ENCODE measurements around the gene MMS22L. TPM values are rescaled to one million over a fixed set of nuclear protein-coding genes. Genes with fewer than 3 reads are reported as not detected.
A peak's percentile ranks its signal among the peaks of the same experiment; 100 is the strongest.

Gene MMS22L
- total RNA-seq, 5 donors from 2014 or later (not counting 1 experiment from before 2014, with no cell fraction given): 10.2 to 14.0 (median 12.2) TPM

DNA sequence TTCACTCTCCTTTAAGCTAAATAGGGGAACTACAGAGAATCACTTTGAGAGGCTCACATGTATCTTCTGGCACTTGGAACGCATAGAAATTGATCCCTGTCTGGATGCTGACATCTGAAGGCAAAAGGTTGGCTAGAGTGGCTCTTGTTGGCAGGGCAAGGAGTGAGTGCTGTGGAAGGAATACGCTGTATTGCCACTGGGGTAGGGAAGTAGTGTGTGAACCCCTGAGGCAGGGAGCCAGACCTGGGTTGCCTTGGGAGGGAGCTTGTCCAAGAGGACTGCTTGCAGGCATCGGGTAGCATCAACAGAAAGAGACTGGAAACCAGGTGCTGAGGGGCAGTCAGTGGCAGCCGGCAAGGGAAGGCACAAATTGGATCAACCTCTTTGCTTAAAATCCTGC lies 8.9 kb upstream of the MMS22L start:
- H3K4me1 Mint-ChIP-seq: no peaks in the 10 kb centered on the region
- peaks cover 0 to 5% (median 5%) of the 10 kb centered on the region in 3 donors for H3K9me3 Mint-ChIP-seq
- H3K4me1 ChIP-seq (ENCODE audit: control insufficient read depth in 1 of 2, extremely low read depth in 1 of 2, insufficient read depth in 2 of 2, low read length in 2 of 2): no peaks in the 10 kb centered on the region
- no peak overlapping the region for H3K27ac Mint-ChIP-seq
- H3K36me3 ChIP-seq (ENCODE audit: control insufficient read depth in 2 of 2, extremely low read depth in 1 of 2, insufficient read depth in 1 of 2, low read length in 1 of 2): no peaks in the 10 kb centered on the region
- no peak overlapping the region for H3K4me3 Mint-ChIP-seq
- H3K27me3 ChIP-seq (replicated peaks in 1 of 2; ENCODE audit: control insufficient read depth in 2 of 2, extremely low read depth in 1 of 2, insufficient read depth in 2 of 2, low read length in 1 of 2): no peaks in the 10 kb centered on the region
- H3K36me3 Mint-ChIP-seq: no peaks in the 10 kb centered on the region
- no peaks in the 10 kb centered on the region for H3K9me3 ChIP-seq
- peaks cover 21 to 26% of the 10 kb centered on the region in 2 donors for H3K27me3 Mint-ChIP-seq
- H3K27ac ChIP-seq (ENCODE audit: low read length): no peak overlapping the region
- ATAC-seq (replicated peaks in 1 of 4) (no peak), DNase-seq (no peak)
- no peak overlapping the region for H3K4me3 ChIP-seq (ENCODE audit: control insufficient read depth in 1 of 2, extremely low read depth in 1 of 2, low read length in 1 of 2)
- WGBS (ENCODE audit: insufficient coverage): 74% methylated on average over 4 of the region's 4 CpGs
- ChIA-PET POLR2A (no interaction called here), CTCF (no interaction called here)

- Histone ChIP-seq H3K4me3 (ENCODE audit: control insufficient read depth in 1 of 2, extremely low read depth in 1 of 2, low read length in 1 of 2) (no peak overlapping the region), H3K27me3 (replicated peaks in 1 of 2; ENCODE audit: control insufficient read depth in 2 of 2, extremely low read depth in 1 of 2, insufficient read depth in 2 of 2, low read length in 1 of 2) (no peaks in the 10 kb centered on the region), H3K4me1 (ENCODE audit: control insufficient read depth in 1 of 2, extremely low read depth in 1 of 2, insufficient read depth in 2 of 2, low read length in 2 of 2) (no peaks in the 10 kb centered on the region), H3K27ac (ENCODE audit: low read length) (no peak overlapping the region), H3K9me3 (no peaks in the 10 kb centered on the region), H3K36me3 (ENCODE audit: control insufficient read depth in 2 of 2, extremely low read depth in 1 of 2, insufficient read depth in 1 of 2, low read length in 1 of 2) (no peaks in the 10 kb centered on the region)
- Mint-ChIP-seq H3K36me3 (no peaks in the 10 kb centered on the region), H3K4me1 (no peaks in the 10 kb centered on the region), H3K4me3 (no peak overlapping the region), H3K27ac (no peak overlapping the region), H3K27me3 (peaks cover 10 to 18% of the 10 kb centered on the region in 2 donors), H3K9me3 (peaks cover 0 to 5% (median 5%) of the 10 kb centered on the region in 3 donors)
- POLR2A ChIA-PET: no interaction called here
- ATAC-seq (replicated peaks in 1 of 4): no peak
- DNase-seq: no peak
- CTCF ChIA-PET: no interaction called here
- WGBS (ENCODE audit: insufficient coverage): 91% methylated on average over 3 of the region's 4 CpGs
Observed at GRCh38 chr6:97289332-97289731, 6.3 kb upstream of the MMS22L start.

- DNase-seq: no peak
- peaks cover 2 to 11% of the 10 kb centered on the region in 2 donors for H3K27me3 Mint-ChIP-seq
- Histone ChIP-seq H3K27ac (ENCODE audit: low read length) (no peak overlapping the region), H3K4me1 (ENCODE audit: control insufficient read depth in 1 of 2, extremely low read depth in 1 of 2, insufficient read depth in 2 of 2, low read length in 2 of 2) (peaks cover 2% of the 10 kb centered on the region in 2 experiments), H3K9me3 (no peaks in the 10 kb centered on the region), H3K36me3 (ENCODE audit: control insufficient read depth in 2 of 2, extremely low read depth in 1 of 2, insufficient read depth in 1 of 2, low read length in 1 of 2) (no peaks in the 10 kb centered on the region), H3K4me3 (ENCODE audit: control insufficient read depth in 1 of 2, extremely low read depth in 1 of 2, low read length in 1 of 2) (no peak overlapping the region), H3K27me3 (replicated peaks in 1 of 2; ENCODE audit: control insufficient read depth in 2 of 2, extremely low read depth in 1 of 2, insufficient read depth in 2 of 2, low read length in 1 of 2) (no peaks in the 10 kb centered on the region)
- peaks cover 0 to 8% (median 7%) of the 10 kb centered on the region in 3 donors for H3K4me1 Mint-ChIP-seq
- ChIA-PET POLR2A (no interaction called here), CTCF (interaction anchor here in 1 of 2 donors (0.6 kb wide), 1 partner anchor 187 kb away, joined by 7 read pairs; no protein-coding TSS in a partner anchor)
- peaks cover 0 to 5% (median 5%) of the 10 kb centered on the region in 3 donors for H3K9me3 Mint-ChIP-seq
- no peak overlapping the region for H3K27ac Mint-ChIP-seq
- no peaks in the 10 kb centered on the region for H3K36me3 Mint-ChIP-seq
- H3K4me3 Mint-ChIP-seq: no peak overlapping the region
- no peak for ATAC-seq (replicated peaks in 1 of 4)
Observed at GRCh38 chr6:97288188-97288587, 5.2 kb upstream of the MMS22L start.

DNA sequence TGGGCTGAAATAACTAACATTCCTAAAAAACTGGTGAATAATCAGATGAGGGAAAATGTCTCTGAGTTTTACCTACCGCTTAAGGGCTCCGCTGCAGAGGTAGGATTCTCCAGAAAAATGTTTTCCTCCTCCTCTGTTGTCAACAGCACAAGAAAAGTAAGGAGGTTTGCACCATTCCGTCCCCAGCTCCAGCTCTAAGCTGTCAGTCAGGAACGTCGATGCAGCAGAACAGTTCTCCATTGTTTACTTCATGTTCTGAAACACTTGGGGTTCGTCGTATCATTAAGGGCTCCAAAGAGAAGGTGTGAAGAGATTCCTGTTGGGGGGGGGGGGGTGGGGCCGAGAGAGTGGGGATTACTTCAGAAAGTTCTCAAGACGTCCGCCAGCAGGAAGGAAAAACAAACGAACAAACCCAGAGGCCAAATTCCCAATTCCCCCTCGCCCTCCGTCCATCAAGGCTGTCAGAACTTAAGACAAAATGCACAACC lies 734 bp downstream of the MMS22L start:
- peak overlapping the region; percentile 79 to 94 for H3K27ac Mint-ChIP-seq
- ATAC-seq (replicated peaks in 1 of 4) (no peak), DNase-seq (peak in 1 of 35 experiments; percentile 22)
- ChIA-PET CTCF (no interaction called here), POLR2A (interaction anchor here in 1 of 2 donors (0.6 kb wide), 1 partner anchor 1860 kb away, joined by 10 read pairs; no protein-coding TSS in a partner anchor)
- Histone ChIP-seq H3K9me3 (no peaks in the 10 kb centered on the region), H3K36me3 (ENCODE audit: control insufficient read depth in 2 of 2, extremely low read depth in 1 of 2, insufficient read depth in 1 of 2, low read length in 1 of 2) (peaks cover 0 to 7% of the 10 kb centered on the region in 2 donors), H3K4me3 (ENCODE audit: control insufficient read depth in 1 of 2, extremely low read depth in 1 of 2, low read length in 1 of 2) (peak overlapping the region; percentile 96 to 98), H3K27me3 (replicated peaks in 1 of 2; ENCODE audit: control insufficient read depth in 2 of 2, extremely low read depth in 1 of 2, insufficient read depth in 2 of 2, low read length in 1 of 2) (no peaks in the 10 kb centered on the region), H3K27ac (ENCODE audit: low read length) (peak overlapping the region; percentile 61), H3K4me1 (ENCODE audit: control insufficient read depth in 1 of 2, extremely low read depth in 1 of 2, insufficient read depth in 2 of 2, low read length in 2 of 2) (peaks cover 5 to 13% of the 10 kb centered on the region in 2 experiments)
- WGBS (ENCODE audit: insufficient coverage): 0% methylated on average over 1 of the region's 13 CpGs
- H3K4me1 Mint-ChIP-seq: peaks cover 16 to 37% (median 25%) of the 10 kb centered on the region in 3 donors
- H3K9me3 Mint-ChIP-seq: no peaks in the 10 kb centered on the region
- no peaks in the 10 kb centered on the region for H3K27me3 Mint-ChIP-seq
- peaks cover 14% of the 10 kb centered on the region for H3K36me3 Mint-ChIP-seq
- peak overlapping the region; percentile 94 for H3K4me3 Mint-ChIP-seq

GRCh38 chr6:97280766-97281165 lies 2.2 kb downstream of the MMS22L start:
- no peak for ATAC-seq (replicated peaks in 1 of 4)
- Mint-ChIP-seq H3K9me3 (no peaks in the 10 kb centered on the region), H3K27me3 (no peaks in the 10 kb centered on the region), H3K27ac (no peak overlapping the region), H3K36me3 (peaks cover 23% of the 10 kb centered on the region), H3K4me1 (peaks cover 17 to 37% (median 28%) of the 10 kb centered on the region in 3 donors), H3K4me3 (no peak overlapping the region)
- Histone ChIP-seq H3K27me3 (replicated peaks in 1 of 2; ENCODE audit: control insufficient read depth in 2 of 2, extremely low read depth in 1 of 2, insufficient read depth in 2 of 2, low read length in 1 of 2) (no peaks in the 10 kb centered on the region), H3K4me3 (ENCODE audit: control insufficient read depth in 1 of 2, extremely low read depth in 1 of 2, low read length in 1 of 2) (no peak overlapping the region), H3K9me3 (no peaks in the 10 kb centered on the region), H3K4me1 (ENCODE audit: control insufficient read depth in 1 of 2, extremely low read depth in 1 of 2, insufficient read depth in 2 of 2, low read length in 2 of 2) (peaks cover 5 to 13% of the 10 kb centered on the region in 2 experiments), H3K36me3 (ENCODE audit: control insufficient read depth in 2 of 2, extremely low read depth in 1 of 2, insufficient read depth in 1 of 2, low read length in 1 of 2) (peaks cover 0 to 7% of the 10 kb centered on the region in 2 donors), H3K27ac (ENCODE audit: low read length) (no peak overlapping the region)
- ChIA-PET CTCF (no interaction called here), POLR2A (no interaction called here)
- no peak for DNase-seq
- WGBS (ENCODE audit: insufficient coverage): no CpG with 5 or more reads among the region's 1 CpG

- 96% methylated on average over 4 of the region's 4 CpGs for WGBS (ENCODE audit: insufficient coverage)
- Mint-ChIP-seq H3K4me1 (peaks cover 10 to 14% (median 13%) of the 10 kb centered on the region in 3 donors), H3K4me3 (no peak overlapping the region), H3K36me3 (peaks cover 50% of the 10 kb centered on the region), H3K9me3 (no peaks in the 10 kb centered on the region), H3K27ac (no peak overlapping the region), H3K27me3 (no peaks in the 10 kb centered on the region)
- no peak overlapping the region for H3K4me3 ChIP-seq (ENCODE audit: control insufficient read depth in 1 of 2, extremely low read depth in 1 of 2, low read length in 1 of 2)
- no peaks in the 10 kb centered on the region for H3K27me3 ChIP-seq (replicated peaks in 1 of 2; ENCODE audit: control insufficient read depth in 2 of 2, extremely low read depth in 1 of 2, insufficient read depth in 2 of 2, low read length in 1 of 2)
- DNase-seq: no peak
- peaks cover 0 to under 1% of the 10 kb centered on the region in 2 experiments for H3K4me1 ChIP-seq (ENCODE audit: control insufficient read depth in 1 of 2, extremely low read depth in 1 of 2, insufficient read depth in 2 of 2, low read length in 2 of 2)
- H3K9me3 ChIP-seq: no peaks in the 10 kb centered on the region
- POLR2A ChIA-PET: no interaction called here
- H3K27ac ChIP-seq (ENCODE audit: low read length): no peak overlapping the region
- no peak for ATAC-seq (replicated peaks in 1 of 4)
- H3K36me3 ChIP-seq (ENCODE audit: control insufficient read depth in 2 of 2, extremely low read depth in 1 of 2, insufficient read depth in 1 of 2, low read length in 1 of 2): peaks cover 0 to 23% of the 10 kb centered on the region in 2 donors
- CTCF ChIA-PET: no interaction called here
Observed at GRCh38 chr6:97275804-97276203, 7.2 kb downstream of the MMS22L start.

GRCh38 chr6:97269821-97270220 lies 13.2 kb downstream of the MMS22L start:
- ATAC-seq (replicated peaks in 1 of 4): no peak
- peaks cover 0 to 20% of the 10 kb centered on the region in 2 donors for H3K36me3 ChIP-seq (ENCODE audit: control insufficient read depth in 2 of 2, extremely low read depth in 1 of 2, insufficient read depth in 1 of 2, low read length in 1 of 2)
- H3K27ac Mint-ChIP-seq: no peak overlapping the region
- H3K36me3 Mint-ChIP-seq: peaks cover 54% of the 10 kb centered on the region
- no peak overlapping the region for H3K27ac ChIP-seq (ENCODE audit: low read length)
- H3K27me3 ChIP-seq (replicated peaks in 1 of 2; ENCODE audit: control insufficient read depth in 2 of 2, extremely low read depth in 1 of 2, insufficient read depth in 2 of 2, low read length in 1 of 2): no peaks in the 10 kb centered on the region
- H3K4me1 ChIP-seq (ENCODE audit: control insufficient read depth in 1 of 2, extremely low read depth in 1 of 2, insufficient read depth in 2 of 2, low read length in 2 of 2): no peaks in the 10 kb centered on the region
- H3K9me3 Mint-ChIP-seq: no peaks in the 10 kb centered on the region
- DNase-seq: no peak
- H3K27me3 Mint-ChIP-seq: no peaks in the 10 kb centered on the region
- no CpG with 5 or more reads among the region's 1 CpG for WGBS (ENCODE audit: insufficient coverage)
- ChIA-PET CTCF (no interaction called here), POLR2A (no interaction called here)
- H3K4me3 ChIP-seq (ENCODE audit: control insufficient read depth in 1 of 2, extremely low read depth in 1 of 2, low read length in 1 of 2): no peak overlapping the region
- H3K9me3 ChIP-seq: no peaks in the 10 kb centered on the region
- H3K4me1 Mint-ChIP-seq: peaks cover 2 to 14% (median 3%) of the 10 kb centered on the region in 3 donors
- no peak overlapping the region for H3K4me3 Mint-ChIP-seq
